Measurements from ENCODE around the gene LIN7C.
A peak's percentile ranks its signal among the peaks of the same experiment; 100 is the strongest.
"Not testable (repeated sequence)": the region's sequence is repeated elsewhere in the genome, so short reads cannot be mapped to it uniquely, and the experiment has no call there.

LIN7C gene, protein sequence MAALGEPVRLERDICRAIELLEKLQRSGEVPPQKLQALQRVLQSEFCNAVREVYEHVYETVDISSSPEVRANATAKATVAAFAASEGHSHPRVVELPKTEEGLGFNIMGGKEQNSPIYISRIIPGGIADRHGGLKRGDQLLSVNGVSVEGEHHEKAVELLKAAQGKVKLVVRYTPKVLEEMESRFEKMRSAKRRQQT

GRCh38 chr11:27506200-27507182 lies at the start of gene LIN7C:
Gene LIN7C (minus strand): TSS chr11:27506769. CDS start chr11:27506752, 17 bp downstream.
- DNase-seq, result peak; percentile 93 to 94

DNA sequence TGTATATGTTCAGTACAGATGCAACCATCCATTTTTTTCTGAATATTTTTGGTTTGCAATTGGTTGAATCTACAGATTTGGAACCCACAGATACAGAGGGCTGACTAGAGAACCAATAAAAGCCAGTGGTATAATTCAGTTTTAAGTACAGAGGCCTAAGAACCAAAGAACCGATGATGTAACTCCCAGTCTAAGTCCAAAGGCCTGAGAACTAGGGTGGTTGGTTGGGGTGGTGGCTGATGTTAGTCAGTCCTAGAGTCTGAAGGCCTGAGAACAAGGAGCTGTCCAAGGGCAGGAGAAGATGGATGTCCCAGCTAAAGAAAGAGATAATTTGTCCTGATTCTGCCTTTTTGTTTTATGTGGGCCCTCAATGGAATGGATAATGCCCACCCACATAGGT lies 48.7 kb upstream of the LIN7C start:
- no peak for DNase-seq

GRCh38 chr11:27553186-27553585 lies 46.6 kb upstream of the LIN7C start:
- DNase-seq, result no peak

- DNase-seq, result no peak
Measured at GRCh38 chr11:27552341-27552740, 45.8 kb upstream of the LIN7C start.

- no peak for DNase-seq
Measured at GRCh38 chr11:27551127-27551526, 44.6 kb upstream of the LIN7C start.

DNA sequence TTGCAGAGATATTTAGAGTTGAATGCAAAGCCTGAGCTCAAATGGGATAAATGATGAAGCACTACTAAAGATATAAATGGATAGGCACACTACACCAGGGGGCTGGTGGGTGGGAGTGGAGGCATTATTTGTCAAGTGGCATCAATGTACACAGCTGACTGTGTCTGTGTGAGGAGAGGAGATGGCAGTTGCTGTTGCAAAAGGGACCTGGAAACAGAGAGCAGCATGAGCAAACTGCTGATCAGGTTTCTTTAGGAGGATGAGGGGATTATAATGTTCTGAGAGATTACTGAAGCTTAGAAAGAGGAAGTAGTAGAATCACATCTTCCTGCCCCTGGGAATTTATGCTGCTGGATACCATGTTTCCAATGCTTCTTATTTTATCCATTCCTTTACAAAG lies 39.4 kb upstream of the LIN7C start:
- DNase-seq, result no peak

DNA sequence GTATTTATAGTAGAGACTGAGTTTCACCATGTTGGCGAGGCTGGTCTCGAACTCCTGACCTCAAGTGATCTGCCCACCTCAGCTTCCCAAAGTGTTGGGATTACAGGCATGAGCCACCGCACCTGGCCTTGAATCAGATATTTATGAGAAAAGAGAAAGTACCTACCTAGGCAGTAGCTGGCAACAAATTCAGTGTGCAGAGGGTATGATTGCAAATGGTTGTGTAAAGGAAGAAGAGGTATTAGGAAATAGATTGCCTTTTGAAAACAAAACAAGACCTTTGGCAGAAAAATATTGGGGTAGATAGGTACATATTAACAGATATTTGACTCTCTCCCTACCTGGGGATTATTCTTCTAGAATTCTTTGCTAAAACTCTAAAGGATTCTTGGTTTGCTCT lies 38.5 kb upstream of the LIN7C start:
- DNase-seq, result no peak

DNA sequence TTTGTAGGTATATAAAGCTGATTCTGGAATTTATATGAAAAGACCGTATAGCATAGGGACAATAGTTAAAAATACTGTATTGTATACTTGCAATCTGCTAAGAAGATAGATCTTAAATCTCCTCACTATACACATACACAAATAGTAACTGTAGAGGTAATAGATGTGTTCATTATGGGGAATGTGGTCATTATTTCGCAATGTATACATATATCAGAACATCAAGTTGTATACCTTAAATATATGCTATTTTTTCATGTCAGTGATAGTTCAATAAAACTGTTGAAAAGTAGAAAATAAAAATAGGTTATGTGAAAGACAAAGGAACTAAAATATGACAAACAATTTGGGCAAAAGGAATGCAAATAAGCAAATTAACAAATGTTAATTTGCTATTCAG lies 35.2 kb upstream of the LIN7C start:
- DNase-seq, result no peak

- DNase-seq, result no peak
Measured at GRCh38 chr11:27540051-27540450, 33.5 kb upstream of the LIN7C start.

DNA sequence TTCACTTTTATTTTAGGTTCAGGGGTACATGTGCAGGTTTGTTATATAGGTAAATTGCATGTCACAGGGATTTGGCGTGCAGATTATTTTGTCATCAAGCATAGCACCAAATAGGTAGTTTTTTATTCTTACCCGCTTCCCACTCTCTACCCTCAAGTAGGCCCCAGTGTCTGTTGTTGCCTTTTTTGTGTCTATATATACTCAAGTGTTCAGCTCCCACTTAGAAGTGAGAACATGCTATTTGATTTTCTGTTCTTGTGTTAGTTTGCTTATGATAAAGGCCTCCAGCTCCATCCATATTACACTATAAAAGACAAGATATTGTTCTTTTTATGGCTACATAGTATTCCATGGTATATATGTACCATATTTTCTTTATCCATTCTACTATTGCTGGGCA lies 28.5 kb upstream of the LIN7C start:
- no peak for DNase-seq

DNA sequence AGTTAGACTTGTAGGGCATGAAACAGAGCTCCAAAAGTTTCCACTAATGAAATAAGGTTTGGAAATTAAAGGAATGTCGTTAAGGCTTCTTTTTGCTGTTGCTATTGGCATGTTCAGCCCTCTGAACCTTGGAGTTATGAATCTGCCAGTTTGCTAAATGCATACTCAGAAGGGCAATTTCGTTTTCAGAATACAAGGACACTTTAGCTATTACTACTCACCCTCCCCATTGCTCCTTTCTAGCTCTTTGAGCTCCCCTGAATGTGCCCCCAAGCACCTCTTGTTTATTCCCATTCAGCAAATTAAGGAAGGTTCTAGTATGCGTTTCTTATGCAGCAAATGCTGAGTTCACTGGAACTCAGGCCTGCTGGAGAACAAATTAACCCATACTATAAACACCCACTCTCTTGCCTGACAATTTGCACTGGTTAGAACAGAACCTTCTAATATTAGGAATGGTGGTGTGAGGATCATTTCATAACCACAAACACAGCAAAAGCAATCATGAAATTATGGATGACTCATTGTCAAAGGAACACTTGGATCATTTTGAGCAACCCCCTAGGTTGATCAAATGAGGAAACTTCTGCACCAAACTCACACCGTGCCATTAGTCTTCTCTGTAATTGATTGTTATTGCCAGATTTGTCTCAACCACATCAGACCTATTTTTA lies 26.2 kb upstream of the LIN7C start:
- no peak for DNase-seq

DNA sequence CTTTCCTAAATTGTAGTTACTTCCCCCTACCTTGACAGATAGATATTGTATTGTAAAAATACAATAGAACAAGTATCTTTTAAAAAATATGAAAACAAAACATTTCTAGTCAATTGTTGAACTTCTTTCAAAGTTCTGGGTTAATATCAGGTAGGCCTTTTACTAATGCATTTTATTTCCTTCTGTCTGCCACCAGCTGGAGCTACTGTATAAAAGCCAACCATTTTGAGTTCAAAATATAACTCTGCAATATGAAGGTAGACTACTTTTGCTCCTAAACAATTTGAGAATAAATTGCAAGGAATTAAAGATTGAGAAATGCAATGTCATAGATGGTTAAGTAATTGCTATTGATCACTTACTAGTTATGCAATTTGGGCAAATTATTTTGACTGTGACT lies 22.1 kb upstream of the LIN7C start:
- DNase-seq, result no peak

- DNase-seq, result no peak
Measured at GRCh38 chr11:27526535-27526934, 20.0 kb upstream of the LIN7C start.

- no peak for DNase-seq
Measured at GRCh38 chr11:27525824-27526516, 19.4 kb upstream of the LIN7C start.

- no peak for DNase-seq
Measured at GRCh38 chr11:27524155-27524554, 17.6 kb upstream of the LIN7C start.

- no peak for DNase-seq
Measured at GRCh38 chr11:27520226-27520625, 13.7 kb upstream of the LIN7C start.

DNA sequence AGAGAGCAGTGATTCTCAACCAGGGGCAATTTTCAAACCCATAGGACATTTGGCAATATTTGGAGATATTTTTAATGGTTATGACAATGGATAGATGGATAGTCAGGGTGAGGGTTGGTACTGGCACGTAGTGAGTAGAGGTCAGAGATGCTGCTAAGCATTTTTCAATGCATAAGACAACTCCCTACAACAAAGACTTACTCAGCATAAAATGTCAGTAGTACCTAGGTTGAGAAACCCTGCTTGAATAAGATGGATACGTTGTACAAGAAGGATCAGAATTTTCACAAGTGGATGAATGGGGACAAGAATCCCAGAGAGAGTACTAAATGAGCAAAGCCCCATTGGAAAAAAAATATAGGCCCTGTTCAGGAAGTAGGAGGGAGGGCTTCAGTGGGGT lies 11.9 kb upstream of the LIN7C start:
- DNase-seq, result no peak

DNA sequence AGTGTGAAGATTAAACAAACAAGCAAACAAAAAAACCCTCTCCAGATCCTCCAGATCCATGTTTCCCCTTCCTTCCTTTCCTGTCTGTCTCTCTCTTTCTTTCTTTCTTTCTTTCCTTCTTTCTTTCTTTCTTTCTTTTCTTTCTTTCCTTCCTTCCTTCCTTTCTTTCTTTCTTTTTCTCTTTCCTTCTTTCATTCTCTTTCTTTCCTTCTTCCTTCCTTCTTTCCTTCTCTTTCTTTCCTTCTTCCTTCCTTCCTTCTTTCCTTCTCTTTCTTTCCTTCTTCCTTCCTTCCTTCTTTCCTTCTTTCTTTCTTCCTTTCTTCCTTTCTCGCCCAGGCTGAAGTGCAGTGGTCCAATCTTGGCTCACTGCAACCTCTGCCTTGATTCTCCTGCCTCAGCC lies 10.9 kb upstream of the LIN7C start:
- not testable (repeated sequence) for DNase-seq

DNA sequence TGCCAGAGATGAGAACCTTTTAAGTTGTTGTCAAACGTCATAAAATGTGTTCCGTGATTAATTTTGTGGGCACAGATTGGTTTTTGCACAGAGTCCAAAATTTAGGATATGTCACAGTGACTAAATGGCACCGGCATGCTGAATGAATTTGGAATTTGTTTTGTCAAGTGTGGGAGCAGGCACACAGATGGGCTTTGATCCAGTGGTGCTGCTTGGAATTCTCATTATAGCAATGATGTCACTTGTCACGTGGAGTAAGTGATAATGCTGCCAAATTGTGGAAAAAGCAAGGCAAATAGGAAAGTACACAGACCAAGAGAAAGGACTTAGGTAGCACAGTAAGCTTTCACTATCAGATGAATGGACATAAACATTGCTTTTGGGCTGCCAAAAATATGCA lies 8.0 kb upstream of the LIN7C start:
- DNase-seq, result no peak

- DNase-seq, result no peak
Measured at GRCh38 chr11:27514076-27514475, 7.5 kb upstream of the LIN7C start.

DNA sequence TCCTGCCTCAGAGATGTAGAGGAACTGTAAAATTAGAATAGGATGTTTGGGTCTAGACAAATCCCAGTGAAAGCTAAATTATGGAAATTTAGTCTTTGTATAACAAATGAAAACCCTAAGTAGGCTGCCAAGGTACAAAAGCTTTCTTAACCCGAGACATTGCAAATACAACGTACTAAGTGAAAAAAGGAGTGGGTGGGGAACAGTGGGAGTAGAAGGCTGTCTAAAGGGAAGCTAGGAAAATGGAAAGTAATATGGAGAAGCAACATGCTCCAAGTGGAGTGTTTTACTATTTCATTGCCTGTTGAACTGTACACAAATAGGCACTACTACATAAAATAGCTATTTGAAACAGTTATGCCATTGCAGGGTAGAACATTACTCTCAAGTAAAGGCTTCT lies 6.8 kb upstream of the LIN7C start:
- DNase-seq, result no peak

GRCh38 chr11:27512238-27512637 lies 5.7 kb upstream of the LIN7C start:
- no peak for DNase-seq

DNA sequence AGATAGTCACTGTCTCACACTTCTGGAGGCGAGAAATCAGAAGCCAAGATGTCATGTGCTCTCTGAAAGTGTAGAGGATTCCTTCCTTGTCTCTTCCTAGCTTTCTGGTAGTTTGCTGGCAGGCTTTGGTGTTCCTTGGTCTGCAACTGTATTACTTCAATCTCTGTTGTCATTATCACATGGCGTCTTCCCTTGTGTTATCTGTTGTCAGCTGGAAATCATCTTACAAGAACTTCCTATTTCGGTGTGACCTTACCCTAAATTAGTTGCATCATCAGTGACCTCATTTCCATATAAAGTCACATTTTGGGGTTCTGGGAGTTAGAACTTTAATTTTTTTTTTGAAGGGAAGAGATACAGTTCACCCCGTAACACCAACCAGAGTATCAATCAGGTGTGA lies 3.3 kb upstream of the LIN7C start:
- DNase-seq, result no peak

Data from stimulated activated CD4-positive, alpha-beta T cell treated with anti-CD3 and anti-CD28 coated beads, Interleukin-4, amount 100 ng/mL, for 4 hours (primary cell).